GM12878 (cell line): Measurements from ENCODE around the gene MEIS1. TPM values are rescaled to one million over a fixed set of nuclear protein-coding genes. Genes with fewer than 3 reads are reported as not detected.

Source experiments
- ATAC-seq: fragments of 200-7000 bp; cut with Tn5 transposase; 3 replicates; pipeline ENCODE4 v1.9.1; 2020; ENCODE audit warnings: mild to moderate bottlenecking, moderate library complexity
- BruUV-seq: library from RNA; stranded (reverse); fragments of 400-500 nt; replicated peaks from 2 replicates; lab custom pipeline; 2021; lab: Mats Ljungman, UMichigan
- CTCF ChIA-PET: fragments of 300-600 bp; sonication (Branson Sonifier 250); formaldehyde crosslinking; extraction: SDS; loops from one replicate; lab custom pipeline; 2021; ENCODE audit warnings: inconsistent platforms; lab: Yijun Ruan, JAX
- POLR2A ChIA-PET: fragments of 350-600 bp; formaldehyde crosslinking; extraction: SDS; loops from one replicate; lab custom pipeline; 2021; ENCODE audit warnings: inconsistent platforms; lab: Charles Lee
- RAD21 ChIA-PET: fragments of 300-600 bp; sonication (Branson Sonifier 250); formaldehyde crosslinking; loops from one replicate; lab custom pipeline; 2023; ENCODE audit warnings: antibody characterized with exemption; ENCODE audit not compliant: unreplicated experiment; lab: Charles Lee
- SMC1A ChIA-PET: fragments of 300-600 bp; sonication (Branson Sonifier 250); formaldehyde crosslinking; loops from one replicate; lab custom pipeline; 2023; ENCODE audit not compliant: unreplicated experiment, uncharacterized antibody; lab: Charles Lee
- DNase-seq: peaks from one replicate; pipeline ENCODE4 v3.0.0-alpha.2; 2011; ENCODE audit warnings: low read depth, low spot score
- FAIRE-seq: peaks from 3 replicates; lab custom pipeline; 2011; peaks lifted over from hg19 to GRCh38; lab: Jason Lieb, UNC
- H2AFZ ChIP-seq: 2 replicates; pipeline ENCODE4 v1.6.0; 2011; ENCODE audit warnings: low read depth, low read length, control low read depth; ENCODE audit not compliant: control insufficient read depth
- H3K27ac ChIP-seq: 2 replicates; pipeline ENCODE4 v1.5.1; 2011; ENCODE audit warnings: control low read depth; ENCODE audit not compliant: control insufficient read depth, insufficient read depth
- H3K27me3 ChIP-seq, 2 experiments: replicated peaks in 1 of 2; 2 replicates each; pipeline versions ENCODE4 v1.6.0 to v1.6.1; 2011; ENCODE audit warnings: low read length in 1 of 2; ENCODE audit not compliant: control insufficient read depth in 2 of 2, insufficient read depth in 2 of 2
- H3K36me3 ChIP-seq, 2 experiments: 2 replicates each; pipeline ENCODE4 v1.5.1; 2011; ENCODE audit warnings: low read length in 1 of 2; ENCODE audit not compliant: control insufficient read depth in 2 of 2, insufficient read depth in 2 of 2
- H3K4me1 ChIP-seq: 2 replicates; pipeline ENCODE4 v1.6.1; 2011; ENCODE audit warnings: mild to moderate bottlenecking, low read length, moderate library complexity, mixed read lengths; ENCODE audit not compliant: control insufficient read depth, insufficient read depth
- H3K4me2 ChIP-seq: 2 replicates; pipeline ENCODE4 v1.6.0; 2011; ENCODE audit warnings: control low read depth; ENCODE audit not compliant: control insufficient read depth, insufficient read depth
- H3K4me3 ChIP-seq: fragments of 200-600 bp; sonication (generic); 2 replicates; pipeline ENCODE4 v1.5.1; 2016
- H3K79me2 ChIP-seq: 2 replicates; pipeline ENCODE4 v1.6.0; 2011; ENCODE audit warnings: low read length; ENCODE audit not compliant: control insufficient read depth, insufficient read depth
- H3K9ac ChIP-seq: 2 replicates; pipeline ENCODE4 v1.8.0; 2011; ENCODE audit warnings: low read length, control low read depth, mixed read lengths; ENCODE audit not compliant: control insufficient read depth, insufficient read depth
- H3K9me3 ChIP-seq: replicated peaks from 3 replicates; pipeline ENCODE4 v1.5.1; 2011; ENCODE audit warnings: mild to moderate bottlenecking, low read length; ENCODE audit not compliant: control insufficient read depth, insufficient read depth
- H4K20me1 ChIP-seq: 2 replicates; pipeline ENCODE4 v1.6.0; 2011; ENCODE audit not compliant: control insufficient read depth, insufficient read depth
- HCFC1 ChIP-seq: fragments of 150-350 bp; IDR thresholded peaks from 2 replicates; pipeline ENCODE4 v1.6.1; 2014; ENCODE audit warnings: low read length
- HDAC6 ChIP-seq: fragments of 200-600 bp; sonication (generic); IDR thresholded peaks from one replicate; pipeline ENCODE4 v1.8.0; 2017; ENCODE audit warnings: antibody characterized with exemption; ENCODE audit not compliant: unreplicated experiment
- IKZF1 ChIP-seq: fragments of 450-650 bp; conservative IDR thresholded peaks from 2 replicates; pipeline ENCODE4 v1.6.1; 2017; ENCODE audit warnings: antibody characterized with exemption, mild to moderate bottlenecking
- IRF5 ChIP-seq: fragments of 450-650 bp; IDR thresholded peaks from 2 replicates; pipeline ENCODE4 v1.6.1; 2017; ENCODE audit warnings: borderline replicate concordance
- LARP7 ChIP-seq: fragments of 450-650 bp; IDR thresholded peaks from 2 replicates; pipeline ENCODE4 v1.6.1; 2017; ENCODE audit warnings: mild to moderate bottlenecking
- NFXL1 ChIP-seq: fragments of 450-650 bp; IDR thresholded peaks from 2 replicates; pipeline ENCODE4 v1.6.1; 2017; ENCODE audit warnings: antibody characterized with exemption, mild to moderate bottlenecking, borderline replicate concordance
- PAX5 ChIP-seq: IDR thresholded peaks from 2 replicates; pipeline ENCODE4 v1.6.1; 2011; ENCODE audit warnings: low read depth, low read length, borderline replicate concordance
- PBX3 ChIP-seq: IDR thresholded peaks from 2 replicates; pipeline ENCODE4 v1.6.1; 2011; ENCODE audit warnings: mild to moderate bottlenecking, low read depth, low read length, moderate library complexity; ENCODE audit not compliant: insufficient replicate concordance
- POLR2A ChIP-seq: IDR thresholded peaks from 2 replicates; pipeline ENCODE4 v1.6.1; 2011; ENCODE audit warnings: low read depth, mild to moderate bottlenecking, low read length
- REST ChIP-seq: IDR thresholded peaks from 2 replicates; pipeline ENCODE4 v1.6.1; 2012; ENCODE audit warnings: mild to moderate bottlenecking, low read depth, low read length
- SMARCA5 ChIP-seq: fragments of 450-650 bp; IDR thresholded peaks from 2 replicates; pipeline ENCODE4 v1.6.1; 2017; ENCODE audit warnings: mild to moderate bottlenecking
- TARDBP ChIP-seq: IDR thresholded peaks from 2 replicates; pipeline ENCODE4 v1.6.1; 2016; ENCODE audit warnings: borderline replicate concordance
- YBX1 ChIP-seq: fragments of 450-650 bp; IDR thresholded peaks from 2 replicates; pipeline ENCODE4 v1.6.1; 2016; ENCODE audit warnings: antibody characterized with exemption
- ZNF592 ChIP-seq: fragments of 450-650 bp; IDR thresholded peaks from 2 replicates; pipeline ENCODE4 v1.6.1; 2017; ENCODE audit warnings: mild to moderate bottlenecking, moderate library complexity
- WGBS: methylation state at CpG from one replicate; pipeline ENCODE4 v1.1.6; 2016; ENCODE audit warnings: low lambda C conversion rate; ENCODE audit not compliant: insufficient replicate concordance, insufficient coverage; ENCODE audit errors: missing lambda C conversion rate; 5-methylcytosine and 5-hydroxymethylcytosine counted together
- in situ Hi-C: fragments of 300-500 bp; cut with MboI; formaldehyde crosslinking; loops from 9 replicates; pipeline ENCODE4 v1.14.3; 2018; ENCODE audit warnings: mixed read lengths
- intact Hi-C: fragments of 100-400 bp; cut with micrococcal nuclease; formaldehyde crosslinking; loops from one replicate; pipeline ENCODE4 v1.14.2; 2022; ENCODE audit not compliant: unreplicated experiment
- polyA plus RNA-seq, 11 experiments: library from polyadenylated mRNA; depleted of rRNA in 4 of 11; unstranded in 6 of 11; stranded (reverse) in 5 of 11; fragments of >200 nt; fragmentation: Nextera tagmentation in 4 of 11; fragmentation: Illumina TruSeq in 1 of 11; extraction: Ambion mirVana in 4 of 11; extraction: Trizol in 1 of 11; gene quantifications; 1 replicate in 1 of 11; 2 replicates in 10 of 11; pipeline versions ENCODE4 v1.2.1 to v1.2.3, GENCODE V29; 2011 to 2016; ENCODE audit warnings: inconsistent platforms in 2 of 11, missing spikeins in 2 of 11, low read depth in 1 of 11
- total RNA-seq, 4 experiments: library from RNA; depleted of rRNA in 3 of 4; stranded (reverse); fragments of >200 nt in 3 of 4; fragmentation: Illumina TruSeq in 1 of 4; extraction: Trizol in 1 of 4; gene quantifications; 2 replicates each; pipeline versions ENCODE4 v1.2.1 to v1.2.3, GENCODE V29; 2013 to 2021

Gene MEIS1
- total and polyA plus RNA-seq, 10 of the 15 experiments (the other 5 are each of a cell fraction or from before 2014, with no cell fraction given) = 0.04 to 0.31 (median 0.14) TPM; not detected in 6

- ATAC-seq = no peak
- ChIA-PET CTCF (no interaction called here), SMC1A (no interaction called here), POLR2A (no interaction called here), RAD21 (no interaction called here)
- no peak overlapping the region for H3K9ac ChIP-seq
- no peak overlapping the region for H3K4me2 ChIP-seq
- no peak for TF ChIP-seq TARDBP
- TF ChIP-seq SMARCA5 = no peak
- no peak for TF ChIP-seq IRF5
- no peak for TF ChIP-seq LARP7
- no peak for TF ChIP-seq IKZF1
- TF ChIP-seq ZNF592 = no peak
- TF ChIP-seq REST = no peak
- no peak for TF ChIP-seq PBX3
- TF ChIP-seq HDAC6 = no peak
- no peak for TF ChIP-seq POLR2A
- TF ChIP-seq PAX5 = no peak
- TF ChIP-seq NFXL1 = no peak
- TF ChIP-seq HCFC1 = no peak
- TF ChIP-seq YBX1 = no peak
- in situ Hi-C loops = no loop called here
- H3K9me3 ChIP-seq = no peaks in the 10 kb centered on the region
- peaks cover 0 to 2% of the 10 kb centered on the region in 2 experiments; a peak in 2 of 4 replicates for H3K27me3 ChIP-seq
- no peak overlapping the region for H2AFZ ChIP-seq
- H3K79me2 ChIP-seq = no peaks in the 10 kb centered on the region
- intact Hi-C loops = no loop called here
- no peaks in the 10 kb centered on the region for H4K20me1 ChIP-seq
- no TSS peak for BruUV-seq
- DNase-seq = no peak
- no peak overlapping the region for H3K4me3 ChIP-seq
- no peaks in the 10 kb centered on the region for H3K4me1 ChIP-seq
- no peak for FAIRE-seq
- no peak overlapping the region for H3K27ac ChIP-seq
- no peaks in the 10 kb centered on the region for H3K36me3 ChIP-seq
- WGBS = 39% methylated on average over 2 of the region's 2 CpGs
Observed at GRCh38 chr2:66452917-66453316, 18.0 kb downstream of the MEIS1 start.
